A375 (cell line): ENCODE measurements around the gene UFM1. TPM values are rescaled to one million over a fixed set of nuclear protein-coding genes. Genes with fewer than 3 reads are reported as not detected.

Experiments
- total RNA-seq: library from RNA; depleted of rRNA; stranded (reverse); fragments of >200 nt; shearing (Covaris generic); gene quantifications from 2 replicates; pipeline ENCODE4 v1.2.3, GENCODE V29; 2014; rRNA removed

Gene UFM1
- 41.2 and 44.9 TPM in 2 replicates for total RNA-seq

DNA sequence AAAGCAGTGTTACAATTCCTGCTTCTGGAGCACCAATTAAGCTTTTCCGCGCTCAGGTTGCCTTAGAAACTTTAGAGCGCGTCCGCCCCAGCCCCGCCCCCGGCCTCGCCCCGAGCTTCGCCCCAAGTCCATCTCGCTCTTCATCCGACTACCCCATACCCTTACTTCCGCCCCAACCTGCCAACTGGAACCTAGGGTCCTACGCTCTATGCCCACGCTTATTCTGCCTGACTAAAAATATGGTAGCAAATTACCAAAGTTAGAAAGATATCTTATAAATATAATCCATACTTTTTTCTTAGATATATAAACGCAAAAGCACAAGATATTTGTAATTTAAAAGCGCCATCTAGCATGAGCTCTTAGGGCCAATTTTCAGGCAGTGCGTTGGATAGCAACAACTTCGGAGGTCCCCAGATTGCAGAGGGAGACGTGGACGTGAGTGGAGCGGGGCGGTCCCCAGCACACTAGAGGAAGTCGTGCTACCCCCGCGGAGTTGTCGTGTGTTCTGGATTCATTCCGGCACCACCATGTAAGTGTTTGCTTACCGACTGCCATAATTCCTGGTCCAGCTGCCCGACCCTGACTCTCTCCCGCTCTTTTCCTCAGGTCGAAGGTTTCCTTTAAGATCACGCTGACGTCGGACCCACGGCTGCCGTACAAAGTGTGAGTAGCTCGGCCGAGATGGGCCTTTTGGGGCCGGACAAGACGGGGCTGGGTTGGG lies at the start of gene UFM1:
Gene UFM1 (plus strand): TSS at position 462 of the 724 bp plus-strand sequence. CDS start 69 bp downstream, at position 531.

